ENCODE data around the gene NFRKB.
"Not testable (repeated sequence)": the region's sequence is repeated elsewhere in the genome, so short reads cannot be mapped to it uniquely, and the experiment has no call there.

NFRKB gene

GRCh38 chr11:129849447-129850130 is 45.8 kb downstream of the NFRKB start:
- H3K36me3 ChIP-seq (ENCODE audit: insufficient read depth, low read length): no peaks in the 10 kb centered on the region
- no peak for TF ChIP-seq EZH2 (IDR thresholded peaks at IDR 0.05; ENCODE audit: borderline replicate concordance, low read length)
- TF ChIP-seq CTCF (IDR thresholded peaks at IDR 0.05; ENCODE audit: low read length): no peak
- no peak overlapping the region for H3K27ac ChIP-seq (ENCODE audit: low read depth, low read length, poor library complexity, severe bottlenecking)
- no peaks in the 10 kb centered on the region for H3F3A ChIP-seq (ENCODE audit: insufficient read depth, low read length)
- no peaks in the 10 kb centered on the region for H3K27me3 ChIP-seq (ENCODE audit: insufficient read depth, low read length)
- no peaks in the 10 kb centered on the region for H4K20me1 ChIP-seq (ENCODE audit: insufficient read depth, low read length)
- H3K4me3 ChIP-seq (ENCODE audit: low read depth, low read length, poor library complexity, severe bottlenecking): no peak overlapping the region
- H3K9ac ChIP-seq (ENCODE audit: low read length): no peak overlapping the region
- no peaks in the 10 kb centered on the region for H3K9me3 ChIP-seq (ENCODE audit: low read length)
- no peaks in the 10 kb centered on the region for H3K9me2 ChIP-seq (ENCODE audit: low read depth, low read length)
- H2AFZ ChIP-seq (ENCODE audit: low read length): no peak overlapping the region
- no peak overlapping the region for H3K4me2 ChIP-seq (ENCODE audit: low read length)
- H3K79me2 ChIP-seq (ENCODE audit: insufficient read depth, low read length): no peaks in the 10 kb centered on the region
- H3K4me1 ChIP-seq (ENCODE audit: insufficient read depth, low read length, severe bottlenecking): peaks cover 12% of the 10 kb centered on the region

- H3K9me3 ChIP-seq (ENCODE audit: low read length); H3K4me1 ChIP-seq (ENCODE audit: insufficient read depth, low read length, severe bottlenecking); H3K9ac ChIP-seq (ENCODE audit: low read length); H3K9me2 ChIP-seq (ENCODE audit: low read depth, low read length); H3K4me2 ChIP-seq (ENCODE audit: low read length); H2AFZ ChIP-seq (ENCODE audit: low read length); H3K27me3 ChIP-seq (ENCODE audit: insufficient read depth, low read length); H3F3A ChIP-seq (ENCODE audit: insufficient read depth, low read length); H4K20me1 ChIP-seq (ENCODE audit: insufficient read depth, low read length); H3K4me3 ChIP-seq (ENCODE audit: low read depth, low read length, poor library complexity, severe bottlenecking); H3K27ac ChIP-seq (ENCODE audit: low read depth, low read length, poor library complexity, severe bottlenecking); H3K36me3 ChIP-seq (ENCODE audit: insufficient read depth, low read length); H3K79me2 ChIP-seq (ENCODE audit: insufficient read depth, low read length): not testable (repeated sequence)
Measured at GRCh38 chr11:129847361-129847760, 48.0 kb downstream of the NFRKB start.

- H3K9me3 ChIP-seq (ENCODE audit: low read length): no peaks in the 10 kb centered on the region
- H3K4me1 ChIP-seq (ENCODE audit: insufficient read depth, low read length, severe bottlenecking): no peaks in the 10 kb centered on the region
- no peaks in the 10 kb centered on the region for H3K36me3 ChIP-seq (ENCODE audit: insufficient read depth, low read length)
- H3K27ac ChIP-seq (ENCODE audit: low read depth, low read length, poor library complexity, severe bottlenecking): no peak overlapping the region
- no peak overlapping the region for H3K4me3 ChIP-seq (ENCODE audit: low read depth, low read length, poor library complexity, severe bottlenecking)
- no peak for TF ChIP-seq CTCF (IDR thresholded peaks at IDR 0.05; ENCODE audit: low read length)
- no peak for TF ChIP-seq EZH2 (IDR thresholded peaks at IDR 0.05; ENCODE audit: borderline replicate concordance, low read length)
- no peak overlapping the region for H2AFZ ChIP-seq (ENCODE audit: low read length)
- H3K27me3 ChIP-seq (ENCODE audit: insufficient read depth, low read length): no peaks in the 10 kb centered on the region
- no peak overlapping the region for H3K9ac ChIP-seq (ENCODE audit: low read length)
- H3K4me2 ChIP-seq (ENCODE audit: low read length): no peak overlapping the region
- no peaks in the 10 kb centered on the region for H4K20me1 ChIP-seq (ENCODE audit: insufficient read depth, low read length)
- no peaks in the 10 kb centered on the region for H3F3A ChIP-seq (ENCODE audit: insufficient read depth, low read length)
- no peaks in the 10 kb centered on the region for H3K9me2 ChIP-seq (ENCODE audit: low read depth, low read length)
- H3K79me2 ChIP-seq (ENCODE audit: insufficient read depth, low read length): no peaks in the 10 kb centered on the region
Measured at GRCh38 chr11:129846508-129847335, 48.7 kb downstream of the NFRKB start.
